IPS DF 6.9 (cell line): ENCODE data around the gene NSD1.

Experiments
- DNase-seq: peaks from one replicate; pipeline ENCODE4 v3.0.0-alpha.2; 2013; ENCODE audit warnings: low read depth, low spot score
- H3K27ac ChIP-seq: one replicate; pipeline ENCODE4 v1.5.1; 2013; ENCODE audit warnings: low read length, control low read depth
- H3K27me3 ChIP-seq: 2 replicates; pipeline ENCODE4 v1.6.1; 2013; ENCODE audit warnings: mild to moderate bottlenecking, low read length; ENCODE audit not compliant: control insufficient read depth, insufficient read depth
- H3K36me3 ChIP-seq: 2 replicates; pipeline ENCODE4 v1.6.1; 2013; ENCODE audit warnings: low read length; ENCODE audit not compliant: control insufficient read depth, insufficient read depth
- H3K4me1 ChIP-seq: 2 replicates; pipeline ENCODE4 v1.6.1; 2013; ENCODE audit warnings: low read length; ENCODE audit not compliant: control insufficient read depth, insufficient read depth
- H3K4me3 ChIP-seq: 2 replicates; pipeline ENCODE4 v1.5.1; 2013; ENCODE audit warnings: mild to moderate bottlenecking, low read length
- H3K9me3 ChIP-seq: 2 replicates; pipeline ENCODE4 v1.6.1; 2013; ENCODE audit warnings: low read length, inconsistent platforms; ENCODE audit not compliant: control insufficient read depth, insufficient read depth
- WGBS: extraction: QIAGEN DNeasy Blood & Tissue Kit; methylation state at CpG from one replicate; pipeline ENCODE4 v1.1.7; 2013; ENCODE audit warnings: mixed read lengths, missing lambda C conversion rate; ENCODE audit not compliant: insufficient read length, insufficient coverage; 5-methylcytosine and 5-hydroxymethylcytosine counted together

Gene NSD1

GRCh38 chr5:177231479-177232250 lies 98.1 kb downstream of the NSD1 start:
- DNase-seq = no peak
- no peaks in the 10 kb centered on the region for H3K4me1 ChIP-seq
- no peaks in the 10 kb centered on the region for H3K36me3 ChIP-seq
- no peak overlapping the region for H3K4me3 ChIP-seq
- no peak overlapping the region for H3K27ac ChIP-seq
- WGBS = 100% methylated on average over 2 of the region's 11 CpGs
- H3K9me3 ChIP-seq = no peaks in the 10 kb centered on the region
- no peaks in the 10 kb centered on the region for H3K27me3 ChIP-seq

DNA sequence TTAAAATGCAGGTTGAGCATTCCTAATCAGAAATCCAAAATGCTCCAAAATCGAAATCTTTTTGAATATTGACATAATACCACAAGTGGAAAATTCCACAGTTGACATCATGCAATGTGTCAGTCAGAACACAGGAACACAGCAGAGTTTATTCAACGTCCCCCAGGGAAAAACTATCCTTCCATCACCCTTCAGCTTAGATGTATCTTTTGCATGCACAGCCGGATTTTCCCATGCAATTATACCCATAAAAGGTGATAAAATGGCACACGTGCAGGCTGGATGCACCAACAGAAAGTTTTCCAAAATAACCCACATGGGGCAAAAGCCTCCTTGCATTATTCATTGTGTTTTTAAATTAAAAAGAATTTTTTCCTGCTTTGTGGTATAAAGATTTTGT lies 98.8 kb downstream of the NSD1 start:
- Histone ChIP-seq H3K27ac (no peak overlapping the region), H3K4me1 (no peaks in the 10 kb centered on the region), H3K27me3 (no peaks in the 10 kb centered on the region), H3K9me3 (no peaks in the 10 kb centered on the region), H3K36me3 (no peaks in the 10 kb centered on the region), H3K4me3 (no peak overlapping the region)
- no peak for DNase-seq
- no CpG with 5 or more reads among the region's 4 CpGs for WGBS

- Histone ChIP-seq H3K27ac (no peak overlapping the region), H3K4me3 (no peak overlapping the region), H3K27me3 (no peaks in the 10 kb centered on the region), H3K9me3 (no peaks in the 10 kb centered on the region), H3K36me3 (no peaks in the 10 kb centered on the region), H3K4me1 (no peaks in the 10 kb centered on the region)
- DNase-seq = no peak
- no CpG with 5 or more reads among the region's 1 CpG for WGBS
Measured at GRCh38 chr5:177232761-177233160, 99.2 kb downstream of the NSD1 start.

DNA sequence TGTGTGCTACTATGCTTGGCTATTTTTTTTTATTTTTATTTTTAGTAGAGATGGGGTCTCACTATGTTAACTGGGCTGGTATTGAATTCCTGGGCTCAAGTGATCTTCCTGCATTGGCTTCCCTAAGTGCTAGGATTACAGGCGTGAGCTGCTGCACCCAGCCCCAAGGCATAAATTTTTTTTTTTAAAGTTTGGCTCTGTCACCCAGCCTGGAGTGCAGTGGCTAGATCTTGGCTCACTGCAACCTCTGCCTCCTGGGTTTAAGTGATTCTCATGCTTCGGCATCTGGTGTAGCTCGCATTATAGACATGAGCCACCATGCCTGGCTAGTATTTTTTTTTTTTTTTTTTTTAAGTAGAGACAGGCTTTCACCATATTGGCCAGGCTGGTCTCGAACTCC lies 99.6 kb downstream of the NSD1 start:
- no CpG with 5 or more reads among the region's 4 CpGs for WGBS
- H3K36me3 ChIP-seq = peaks cover 2% of the 10 kb centered on the region
- no peak overlapping the region for H3K27ac ChIP-seq

GRCh38 chr5:177233802-177234201 lies 100.2 kb downstream of the NSD1 start:
- no peak overlapping the region for H3K27ac ChIP-seq
- H3K9me3 ChIP-seq = no peaks in the 10 kb centered on the region
- H3K27me3 ChIP-seq = no peaks in the 10 kb centered on the region
- H3K36me3 ChIP-seq = peaks cover 3% of the 10 kb centered on the region
- H3K4me1 ChIP-seq = no peaks in the 10 kb centered on the region
- H3K4me3 ChIP-seq = no peak overlapping the region
- no peak for DNase-seq

More for the DNA sequence above, 99.6 kb downstream of the NSD1 start:
- Histone ChIP-seq H3K4me1 (no peaks in the 10 kb centered on the region), H3K27me3 (no peaks in the 10 kb centered on the region), H3K9me3 (no peaks in the 10 kb centered on the region), H3K4me3 (no peak overlapping the region)
- no peak for DNase-seq

GRCh38 chr5:177234841-177235240 lies 101.3 kb downstream of the NSD1 start:
- Histone ChIP-seq H3K4me1 (no peaks in the 10 kb centered on the region), H3K27ac (no peak overlapping the region), H3K9me3 (no peaks in the 10 kb centered on the region), H3K36me3 (peaks cover 3% of the 10 kb centered on the region), H3K27me3 (no peaks in the 10 kb centered on the region), H3K4me3 (no peak overlapping the region)
- no peak for DNase-seq
- WGBS = no CpG with 5 or more reads among the region's 2 CpGs

- Histone ChIP-seq H3K4me3 (no peak overlapping the region), H3K4me1 (no peaks in the 10 kb centered on the region), H3K27me3 (no peaks in the 10 kb centered on the region), H3K9me3 (no peaks in the 10 kb centered on the region), H3K36me3 (peaks cover 6% of the 10 kb centered on the region), H3K27ac (no peak overlapping the region)
- DNase-seq = no peak
Measured at GRCh38 chr5:177241768-177242167, 108.2 kb downstream of the NSD1 start.

DNA sequence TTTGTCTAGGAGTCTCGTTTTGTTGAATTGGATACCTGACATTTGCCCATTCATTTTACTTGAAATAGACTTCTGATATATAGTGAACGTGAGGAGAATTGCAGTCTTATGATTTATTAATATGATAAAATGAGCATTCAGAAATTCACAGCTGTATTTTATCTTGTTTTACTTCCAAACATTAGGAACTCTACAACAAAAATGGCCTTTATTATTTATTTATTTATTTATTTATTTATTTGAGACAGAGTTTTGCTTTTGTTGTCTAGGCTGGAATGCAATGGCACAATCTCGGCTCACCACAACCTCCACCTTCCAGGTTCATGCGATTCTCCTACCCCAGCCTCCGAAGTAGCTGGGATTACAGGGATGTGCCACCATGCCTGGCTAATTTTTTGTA lies 108.7 kb downstream of the NSD1 start:
- H3K4me1 ChIP-seq = no peaks in the 10 kb centered on the region
- no peak for DNase-seq
- no peaks in the 10 kb centered on the region for H3K9me3 ChIP-seq
- no peak overlapping the region for H3K4me3 ChIP-seq
- H3K27me3 ChIP-seq = no peaks in the 10 kb centered on the region
- peaks cover 9% of the 10 kb centered on the region for H3K36me3 ChIP-seq
- no CpG with 5 or more reads among the region's 5 CpGs for WGBS
- H3K27ac ChIP-seq = no peak overlapping the region

DNA sequence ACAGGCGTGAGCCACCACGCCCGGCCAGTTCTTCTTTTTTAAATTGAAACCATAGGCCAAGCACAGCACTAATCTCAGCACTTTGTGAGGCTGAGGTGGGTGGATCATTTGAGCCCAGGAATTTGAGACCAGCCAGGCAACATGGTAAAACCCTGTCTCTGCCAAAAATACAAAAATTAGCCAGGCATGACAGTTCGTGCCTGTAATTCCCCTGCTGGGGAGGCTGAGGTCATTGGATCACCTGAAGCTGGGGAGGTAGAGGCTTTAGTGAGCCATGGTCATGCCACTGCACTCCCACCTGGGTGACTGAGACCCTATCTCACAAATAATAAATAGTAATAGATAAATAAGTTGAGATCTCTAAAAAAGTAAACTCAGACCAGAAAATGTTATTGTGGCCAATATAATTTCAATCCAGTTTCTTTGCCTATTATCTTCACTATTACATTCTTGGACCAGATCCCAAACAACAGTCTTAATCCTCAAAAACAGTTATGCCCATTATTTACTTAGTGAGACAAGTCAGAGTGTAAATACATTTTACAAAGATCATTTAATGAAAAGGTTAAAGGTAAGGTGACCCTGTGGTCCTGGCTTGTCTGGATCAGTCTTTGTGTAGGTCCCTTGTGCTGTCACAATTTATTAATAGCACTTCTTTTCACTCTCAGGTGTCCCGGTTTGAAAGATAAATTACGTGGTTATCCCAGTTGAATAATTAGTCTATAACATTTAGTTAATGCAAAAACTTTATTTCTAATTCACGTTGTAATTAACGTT lies 116.4 kb downstream of the NSD1 start:
- H3K9me3 ChIP-seq = no peaks in the 10 kb centered on the region
- H3K4me1 ChIP-seq = no peaks in the 10 kb centered on the region
- no CpG with 5 or more reads among the region's 8 CpGs for WGBS
- no peaks in the 10 kb centered on the region for H3K27me3 ChIP-seq
- no peak overlapping the region for H3K27ac ChIP-seq
- H3K4me3 ChIP-seq = no peak overlapping the region
- DNase-seq = no peak
- H3K36me3 ChIP-seq = peaks cover 20% of the 10 kb centered on the region

DNA sequence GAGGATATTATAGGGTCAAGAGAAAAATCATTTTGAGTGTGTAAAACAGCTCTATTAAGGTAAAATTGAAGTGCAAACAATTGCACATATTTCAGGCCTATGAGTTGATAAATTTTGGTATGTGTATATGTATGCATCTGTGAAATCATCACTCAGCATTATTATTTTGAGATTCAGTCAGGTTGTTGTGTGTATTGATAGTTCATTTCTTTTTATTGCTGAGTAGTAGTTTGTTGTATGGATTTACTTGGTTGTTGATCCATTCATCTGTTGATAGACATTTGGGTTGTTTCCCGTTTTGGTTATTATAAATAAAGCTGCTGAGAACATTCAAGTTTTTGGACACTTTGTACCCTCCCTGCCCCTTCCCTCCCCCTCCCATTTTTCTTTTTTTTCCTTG lies 119.7 kb downstream of the NSD1 start:
- no peaks in the 10 kb centered on the region for H3K4me1 ChIP-seq
- no CpG with 5 or more reads among the region's 1 CpG for WGBS
- H3K27me3 ChIP-seq = no peaks in the 10 kb centered on the region
- no peak overlapping the region for H3K4me3 ChIP-seq
- H3K36me3 ChIP-seq = peaks cover 18% of the 10 kb centered on the region
- no peak for DNase-seq
- H3K27ac ChIP-seq = no peak overlapping the region
- H3K9me3 ChIP-seq = no peaks in the 10 kb centered on the region

DNA sequence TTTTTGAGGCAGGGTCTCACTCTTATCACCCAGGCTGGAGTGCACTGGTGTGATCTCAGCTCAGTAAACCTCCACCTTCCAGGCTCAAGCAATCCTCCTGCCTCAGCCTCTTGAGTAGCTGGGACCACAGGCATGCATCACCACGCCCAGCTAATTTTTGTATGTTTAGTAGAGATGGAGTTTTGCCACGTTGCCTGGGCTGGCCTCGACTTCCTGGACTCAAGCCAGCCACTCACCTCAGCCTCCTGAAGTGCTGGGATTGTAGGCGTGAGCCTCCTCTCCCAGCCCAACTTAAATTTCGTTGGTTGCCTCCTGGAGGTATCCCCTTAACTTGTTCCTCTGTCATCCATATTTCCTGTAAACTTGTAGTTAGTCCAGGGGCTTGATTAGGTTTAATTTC lies 122.7 kb downstream of the NSD1 start:
- no peaks in the 10 kb centered on the region for H3K9me3 ChIP-seq
- WGBS = no CpG with 5 or more reads among the region's 5 CpGs
- no peaks in the 10 kb centered on the region for H3K4me1 ChIP-seq
- peaks cover 19% of the 10 kb centered on the region; the same call in 1 of the 2 replicates for H3K36me3 ChIP-seq
- H3K4me3 ChIP-seq = no peak overlapping the region
- H3K27me3 ChIP-seq = no peaks in the 10 kb centered on the region
- no peak overlapping the region for H3K27ac ChIP-seq
- DNase-seq = no peak
